NCI-H748 (cell line): ENCODE measurements around the gene FGD2.
A peak's percentile ranks its signal among the peaks of the same experiment; 100 is the strongest.

ENCODE experiments used
- DNase-seq: peaks from one replicate; lab custom pipeline; 2025; ENCODE audit not compliant: unreplicated experiment; lab: John Stamatoyannopoulos, UW

Gene FGD2

GRCh38 chr6:36970892-36971842 lies 34.3 kb upstream of the FGD2 start:
- no peak for DNase-seq

GRCh38 chr6:36971921-36972673 lies 33.4 kb upstream of the FGD2 start:
- DNase-seq = no peak

- DNase-seq = no peak
Observed at GRCh38 chr6:36973190-36973589, 32.3 kb upstream of the FGD2 start.

- no peak for DNase-seq
Observed at GRCh38 chr6:36973647-36974046, 31.8 kb upstream of the FGD2 start.

GRCh38 chr6:36975231-36976006 lies 30.0 kb upstream of the FGD2 start:
- no peak for DNase-seq

GRCh38 chr6:36976007-36976264 lies 29.5 kb upstream of the FGD2 start:
- no peak for DNase-seq

- no peak for DNase-seq
Observed at GRCh38 chr6:36976509-36976908, 28.9 kb upstream of the FGD2 start.

- no peak for DNase-seq
Observed at GRCh38 chr6:36976931-36977330, 28.5 kb upstream of the FGD2 start.

GRCh38 chr6:36977470-36977941 lies 27.9 kb upstream of the FGD2 start:
- DNase-seq = no peak

- DNase-seq = no peak
Observed at GRCh38 chr6:36978421-36979346, 26.8 kb upstream of the FGD2 start.

- DNase-seq = no peak
Observed at GRCh38 chr6:36979347-36979742, 26.1 kb upstream of the FGD2 start.

GRCh38 chr6:36980129-36980528 lies 25.3 kb upstream of the FGD2 start:
- DNase-seq = no peak

GRCh38 chr6:36980876-36981619 lies 24.4 kb upstream of the FGD2 start:
- no peak for DNase-seq

- no peak for DNase-seq
Observed at GRCh38 chr6:36983538-36983937, 21.9 kb upstream of the FGD2 start.

GRCh38 chr6:36984581-36985416 lies 20.7 kb upstream of the FGD2 start:
- DNase-seq = peak; percentile 70

GRCh38 chr6:36985417-36985807 lies 20.0 kb upstream of the FGD2 start:
- DNase-seq = no peak

- DNase-seq = peak; percentile 95
Observed at GRCh38 chr6:36985808-36986703, 19.4 kb upstream of the FGD2 start, which contains the start of gene MTCH1. TSS of gene MTCH1 (minus strand) at chr6:36986196. CDS start at chr6:36986173, 23 bp downstream.

GRCh38 chr6:36986704-36987047 lies 18.8 kb upstream of the FGD2 start:
- DNase-seq = no peak
